Common myeloid progenitor, CD34-positive (primary cell): Measurements from ENCODE around the gene FMNL2.

ENCODE experiments used
- CTCF ChIA-PET: fragments of 350-600 bp; sonication (Branson Sonifier 250); formaldehyde crosslinking; loops from one replicate; lab custom pipeline; 2021; ENCODE audit warnings: antibody characterized with exemption; lab: Charles Lee
- POLR2A ChIA-PET: fragments of 350-600 bp; sonication (Branson Sonifier 250); formaldehyde crosslinking; loops from one replicate; lab custom pipeline; 2021; ENCODE audit warnings: antibody characterized with exemption; lab: Charles Lee
- DNase-seq, 3 donors: peaks; one replicate each; pipeline versions ENCODE4 v3.0.0 to v3.0.0-alpha.2; 2013
- H3K27ac ChIP-seq, 2 experiments: 1 replicate in 1 of 2; 2 replicates in 1 of 2; pipeline ENCODE4 v1.7.0; 2013; ENCODE audit warnings: inconsistent platforms in 2 of 2, low read length in 2 of 2, mild to moderate bottlenecking in 2 of 2, low read depth in 1 of 2, moderate library complexity in 1 of 2; ENCODE audit not compliant: severe bottlenecking in 2 of 2, insufficient read depth in 1 of 2, poor library complexity in 1 of 2
- H3K27me3 ChIP-seq, 5 experiments: replicated peaks in 2 of 5; 1 replicate in 3 of 5; 2 replicates in 2 of 5; pipeline versions ENCODE4 v1.6.1 to v1.7.0; 2013; ENCODE audit warnings: low read length in 4 of 5, mild to moderate bottlenecking in 2 of 5, moderate library complexity in 2 of 5, inconsistent platforms in 1 of 5; ENCODE audit not compliant: insufficient read depth in 5 of 5, control insufficient read depth in 4 of 5
- H3K36me3 ChIP-seq, 4 experiments: 1 replicate in 2 of 4; 2 replicates in 2 of 4; pipeline versions ENCODE4 v1.6.1 to v1.7.0; 2013; ENCODE audit warnings: low read length in 3 of 4, control low read depth in 1 of 4, mild to moderate bottlenecking in 1 of 4; ENCODE audit not compliant: control insufficient read depth in 4 of 4, insufficient read depth in 4 of 4
- H3K4me1 ChIP-seq, 4 experiments: 1 replicate in 3 of 4; 2 replicates in 1 of 4; pipeline versions ENCODE4 v1.6.1 to v1.7.1; 2013; ENCODE audit warnings: low read length in 3 of 4, mild to moderate bottlenecking in 3 of 4, control low read depth in 1 of 4, inconsistent platforms in 1 of 4, moderate library complexity in 1 of 4; ENCODE audit not compliant: control insufficient read depth in 4 of 4, insufficient read depth in 4 of 4; ENCODE audit errors: control extremely low read depth in 1 of 4
- H3K4me3 ChIP-seq, 7 experiments: 1 replicate in 4 of 7; 2 replicates in 3 of 7; pipeline versions ENCODE4 v1.5.1 to v1.7.0; 2013; ENCODE audit warnings: mild to moderate bottlenecking in 7 of 7, low read length in 6 of 7, moderate library complexity in 6 of 7, inconsistent platforms in 2 of 7, low read depth in 2 of 7, control low read depth in 1 of 7; ENCODE audit not compliant: insufficient read depth in 4 of 7, control insufficient read depth in 1 of 7; ENCODE audit errors: extremely low read depth in 1 of 7
- H3K9me3 ChIP-seq, 5 experiments: 1 replicate in 4 of 5; 2 replicates in 1 of 5; pipeline versions ENCODE4 v1.6.1 to v1.7.1; 2013; ENCODE audit warnings: low read length in 4 of 5, mild to moderate bottlenecking in 2 of 5, inconsistent platforms in 1 of 5, low read depth in 1 of 5, moderate library complexity in 1 of 5; ENCODE audit not compliant: control insufficient read depth in 4 of 5, insufficient read depth in 2 of 5; ENCODE audit errors: control extremely low read depth in 1 of 5
- WGBS: methylation state at CpG from one replicate; pipeline ENCODE4 v1.1.5; 2013; ENCODE audit not compliant: insufficient coverage; 5-methylcytosine and 5-hydroxymethylcytosine counted together

The FMNL2 gene

GRCh38 chr2:152582081-152582480, 247.1 kb downstream of the FMNL2 start:
- Histone ChIP-seq H3K4me1 (peaks cover 0 to 26% (median 14%) of the 10 kb centered on the region in 4 experiments), H3K27ac (no peak overlapping the region), H3K4me3 (no peak overlapping the region), H3K27me3 (no peaks in the 10 kb centered on the region), H3K9me3 (no peaks in the 10 kb centered on the region), H3K36me3 (no peaks in the 10 kb centered on the region)
- 91% methylated on average over 2 of the region's 2 CpGs for WGBS
- ChIA-PET POLR2A (no interaction called here), CTCF (interaction anchor here (1.0 to 1.6 kb wide), 2 partner anchors 18 to 32 kb away, joined by 3 to 4 read pairs; no protein-coding TSS in a partner anchor)
- no peak for DNase-seq

- no peaks in the 10 kb centered on the region for H3K36me3 ChIP-seq
- H3K4me3 ChIP-seq, result peak overlapping the region in 1 of 7 experiments; percentile 51
- no peaks in the 10 kb centered on the region for H3K9me3 ChIP-seq
- H3K4me1 ChIP-seq, result peaks cover 0 to 26% (median 14%) of the 10 kb centered on the region in 4 experiments
- POLR2A ChIA-PET, result interaction anchor here (0.6 kb wide), 1 partner anchor 205 kb away, joined by 3 read pairs; no protein-coding TSS in a partner anchor
- peak; percentile 69 to 91 (median 89) for DNase-seq
- H3K27me3 ChIP-seq, result no peaks in the 10 kb centered on the region
- no peak overlapping the region for H3K27ac ChIP-seq
- CTCF ChIA-PET, result interaction anchor here (1.6 kb wide), 1 partner anchor 31 kb away, joined by 4 read pairs; no protein-coding TSS in a partner anchor
- 17% methylated on average over 1 of the region's 6 CpGs for WGBS
Observed at GRCh38 chr2:152583512-152584229, 248.7 kb downstream of the FMNL2 start.

- no peaks in the 10 kb centered on the region for H3K36me3 ChIP-seq
- POLR2A ChIA-PET, result no interaction called here
- DNase-seq, result no peak
Observed at GRCh38 chr2:152584301-152584700, 249.3 kb downstream of the FMNL2 start.

GRCh38 chr2:152585830-152586484, 251.0 kb downstream of the FMNL2 start:
- ChIA-PET CTCF (interaction anchor here (0.7 to 1.7 kb wide), 3 partner anchors 40 to 407 kb away, joined by 3 to 5 read pairs (median 3); no protein-coding TSS in a partner anchor), POLR2A (interaction anchor here (0.7 kb wide), 1 partner anchor 26 kb away, joined by 4 read pairs; no protein-coding TSS in a partner anchor)
- Histone ChIP-seq H3K27me3 (no peaks in the 10 kb centered on the region), H3K9me3 (no peaks in the 10 kb centered on the region), H3K4me3 (no peak overlapping the region), H3K27ac (no peak overlapping the region), H3K4me1 (peaks cover 0 to 26% (median 14%) of the 10 kb centered on the region in 4 experiments), H3K36me3 (no peaks in the 10 kb centered on the region)
- WGBS, result 42% methylated on average over 2 of the region's 3 CpGs
- DNase-seq, result peak; percentile 25 to 79 (median 60)

More at GRCh38 chr2:152584301-152584700, 249.3 kb downstream of the FMNL2 start:
- Histone ChIP-seq H3K9me3 (no peaks in the 10 kb centered on the region), H3K4me1 (peaks cover 0 to 26% (median 14%) of the 10 kb centered on the region in 4 experiments), H3K4me3 (no peak overlapping the region), H3K27ac (no peak overlapping the region), H3K27me3 (no peaks in the 10 kb centered on the region)
- WGBS, result 83% methylated on average over 2 of the region's 3 CpGs
- CTCF ChIA-PET, result no interaction called here

GRCh38 chr2:152587187-152587947, 252.4 kb downstream of the FMNL2 start:
- ChIA-PET CTCF (interaction anchor here (1.5 to 1.7 kb wide), 2 partner anchors 39 to 47 kb away, joined by 3 to 5 read pairs; no protein-coding TSS in a partner anchor), POLR2A (no interaction called here)
- DNase-seq, result no peak
- no peak overlapping the region for H3K27ac ChIP-seq
- no peak overlapping the region for H3K4me3 ChIP-seq
- H3K27me3 ChIP-seq, result no peaks in the 10 kb centered on the region
- H3K36me3 ChIP-seq, result no peaks in the 10 kb centered on the region
- H3K9me3 ChIP-seq, result no peaks in the 10 kb centered on the region
- 78% methylated on average over 5 of the region's 7 CpGs for whole genome bisulfite sequencing
- peaks cover 0 to 26% (median 14%) of the 10 kb centered on the region in 4 experiments for H3K4me1 ChIP-seq

GRCh38 chr2:152588998-152589397, 254.0 kb downstream of the FMNL2 start:
- peaks cover 2 to 16% (median 10%) of the 10 kb centered on the region in 4 experiments for H3K4me1 ChIP-seq
- H3K9me3 ChIP-seq, result no peaks in the 10 kb centered on the region
- no peak overlapping the region for H3K27ac ChIP-seq
- WGBS, result 57% methylated on average over 1 of the region's 6 CpGs
- H3K36me3 ChIP-seq, result no peaks in the 10 kb centered on the region
- H3K27me3 ChIP-seq, result no peaks in the 10 kb centered on the region
- CTCF ChIA-PET, result interaction anchor here (1.0 kb wide), 2 partner anchors 46 to 47 kb away, joined by 3 to 5 read pairs; no protein-coding TSS in a partner anchor
- peak in 2 of 3 donors; percentile 55 to 65 for DNase-seq
- H3K4me3 ChIP-seq, result no peak overlapping the region
- POLR2A ChIA-PET, result no interaction called here
